Naive thymus-derived CD4-positive, alpha-beta T cell (primary cell): ENCODE measurements around the gene ENDOU. TPM values are rescaled to one million over a fixed set of nuclear protein-coding genes. Genes with fewer than 3 reads are reported as not detected.

Source experiments
- ATAC-seq: fragments of 150-1000 bp; cut with Tn5 transposase; 2 replicates; pipeline ENCODE4 v1.10.0; 2021; ENCODE audit warnings: mild to moderate bottlenecking, moderate library complexity
- CTCF ChIA-PET: fragments of 350-600 bp; sonication (Branson Sonifier 250); formaldehyde crosslinking; loops from one replicate; lab custom pipeline; 2021; ENCODE audit warnings: antibody characterized with exemption; lab: Charles Lee
- POLR2A ChIA-PET: fragments of 350-600 bp; sonication (Branson Sonifier 250); formaldehyde crosslinking; loops from one replicate; lab custom pipeline; 2021; ENCODE audit warnings: antibody characterized with exemption, inconsistent platforms; lab: Charles Lee
- DNase-seq, 9 donors: peaks; one replicate each; pipeline versions ENCODE4 v3.0.0 to v3.0.0-alpha.2; 2020 to 2022; ENCODE audit warnings: mixed read lengths in 1 of 9
- H3K27ac ChIP-seq: one replicate; pipeline ENCODE4 v1.7.0; 2013; ENCODE audit warnings: mild to moderate bottlenecking, low read depth, low read length, moderate library complexity
- H3K27me3 ChIP-seq, 2 donors: one replicate each; pipeline ENCODE4 v1.7.0; 2013; ENCODE audit warnings: low read length in 2 of 2, mild to moderate bottlenecking in 2 of 2, moderate library complexity in 2 of 2; ENCODE audit not compliant: control insufficient read depth in 2 of 2, insufficient read depth in 2 of 2
- H3K36me3 ChIP-seq, 3 experiments: 1 replicate in 2 of 3; 2 replicates in 1 of 3; pipeline ENCODE4 v1.7.0; 2013; ENCODE audit warnings: low read length in 3 of 3, mild to moderate bottlenecking in 3 of 3, moderate library complexity in 1 of 3; ENCODE audit not compliant: insufficient read depth in 3 of 3, control insufficient read depth in 2 of 3
- H3K4me1 ChIP-seq, 2 donors: one replicate each; pipeline ENCODE4 v1.7.0; 2013; ENCODE audit warnings: low read length in 2 of 2, mild to moderate bottlenecking in 2 of 2, moderate library complexity in 1 of 2; ENCODE audit not compliant: control insufficient read depth in 2 of 2, insufficient read depth in 2 of 2
- H3K4me3 ChIP-seq: 2 replicates; pipeline ENCODE4 v1.7.0; 2013; ENCODE audit warnings: mild to moderate bottlenecking, low read length
- H3K9me3 ChIP-seq, 3 experiments: 1 replicate in 2 of 3; 2 replicates in 1 of 3; pipeline ENCODE4 v1.7.0; 2013; ENCODE audit warnings: low read length in 3 of 3; ENCODE audit not compliant: control insufficient read depth in 2 of 3
- H3K27ac Mint-ChIP-seq, 9 donors: one replicate each; pipeline ENCODE4 v1.8.0; 2020 to 2022; ENCODE audit warnings: mixed read lengths in 9 of 9, mild to moderate bottlenecking in 8 of 9, moderate library complexity in 5 of 9, inconsistent platforms in 2 of 9
- H3K27me3 Mint-ChIP-seq, 5 donors: one replicate each; pipeline ENCODE4 v1.8.0; 2021 to 2022; ENCODE audit warnings: mixed read lengths in 5 of 5, mild to moderate bottlenecking in 1 of 5
- H3K36me3 Mint-ChIP-seq, 5 donors: one replicate each; pipeline ENCODE4 v1.8.0; 2020 to 2022; ENCODE audit warnings: mixed read lengths in 5 of 5, mild to moderate bottlenecking in 3 of 5, inconsistent platforms in 1 of 5
- H3K4me1 Mint-ChIP-seq, 7 donors: one replicate each; pipeline ENCODE4 v1.8.0; 2020 to 2022; ENCODE audit warnings: mixed read lengths in 7 of 7, mild to moderate bottlenecking in 3 of 7, inconsistent platforms in 1 of 7
- H3K4me3 Mint-ChIP-seq, 10 donors: one replicate each; pipeline ENCODE4 v1.8.0; 2020 to 2022; ENCODE audit warnings: mild to moderate bottlenecking in 10 of 10, mixed read lengths in 10 of 10, moderate library complexity in 6 of 10, inconsistent platforms in 2 of 10
- H3K9me3 Mint-ChIP-seq, 11 donors: one replicate each; pipeline ENCODE4 v1.8.0; 2020 to 2022; ENCODE audit warnings: mixed read lengths in 11 of 11, mild to moderate bottlenecking in 4 of 11, inconsistent platforms in 1 of 11, moderate library complexity in 1 of 11
- intact Hi-C, 2 donors: fragments of 100-400 bp; cut with micrococcal nuclease; formaldehyde crosslinking; loops; one replicate each; pipeline ENCODE4 v1.15.1; 2023
- polyA plus RNA-seq, 2 donors: library from polyadenylated mRNA; unstranded; fragments of 300-500 nt; fragmentation: Illumina TruSeq; gene quantifications; one replicate each; pipeline ENCODE4 v1.2.3, GENCODE V29; 2021
- total RNA-seq, 6 experiments: library from RNA in 5 of 6; stranded (reverse) in 5 of 6; gene quantifications; 1 replicate in 5 of 6; 2 replicates in 1 of 6; pipeline ENCODE4 v1.2.3 and lab custom pipeline; 2021 to 2026

The ENDOU gene
- total and polyA plus RNA-seq, 7 experiments from 2014 or later, result not detected

DNA sequence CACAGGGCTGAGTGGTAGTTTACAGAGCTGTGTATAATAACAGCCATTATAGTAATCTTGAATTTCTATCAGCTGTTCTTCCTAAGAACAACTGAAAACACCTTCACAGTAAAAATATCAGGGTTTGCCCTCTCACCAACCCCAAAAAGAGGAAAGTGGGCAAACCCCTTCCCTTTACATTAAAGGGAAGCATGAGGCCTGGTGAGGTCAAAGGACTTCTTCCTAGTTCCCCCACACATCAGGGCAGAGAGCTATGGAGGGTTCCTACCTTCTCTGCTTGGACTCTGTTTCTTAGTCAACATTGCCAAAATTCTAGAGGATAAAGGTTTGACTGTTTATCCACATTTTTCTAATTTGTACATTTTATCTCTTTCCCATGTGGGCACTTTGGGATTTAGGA, 15.0 kb downstream of the ENDOU start:
- Histone ChIP-seq H3K36me3 (peaks cover 0 to 3% (median 0%) of the 10 kb centered on the region in 3 experiments), H3K27me3 (no peaks in the 10 kb centered on the region), H3K4me1 (peaks cover 15 to 19% of the 10 kb centered on the region in 2 donors), H3K9me3 (no peaks in the 10 kb centered on the region), H3K27ac (no peak overlapping the region), H3K4me3 (no peak overlapping the region)
- peak overlapping the region in 1 of 9 donors; percentile 77 for H3K27ac Mint-ChIP-seq
- ATAC-seq (no peak), DNase-seq (no peak)
- H3K9me3 Mint-ChIP-seq, result no peaks in the 10 kb centered on the region
- peaks cover 0 to 4% (median 0%) of the 10 kb centered on the region in 5 donors for H3K36me3 Mint-ChIP-seq
- intact Hi-C loops, result loop anchor here in 1 of 2 donors (10.0 kb wide), 1 partner anchor 395 kb away; the partner anchor contains the start of gene SENP1
- peaks cover 31 to 43% (median 36%) of the 10 kb centered on the region in 7 donors for H3K4me1 Mint-ChIP-seq
- no peak overlapping the region for H3K4me3 Mint-ChIP-seq
- no peaks in the 10 kb centered on the region for H3K27me3 Mint-ChIP-seq
- POLR2A ChIA-PET, result interaction anchor here (0.5 to 1.6 kb wide), 4 partner anchors 24 to 175 kb away, joined by 3 to 5 read pairs (median 4); no protein-coding TSS in a partner anchor
- CTCF ChIA-PET, result interaction anchor here (1.4 to 7.1 kb wide), 4 partner anchors 32 to 130 kb away, joined by 4 to 67 read pairs (median 4); no protein-coding TSS in a partner anchor

GRCh38 chr12:47709671-47710070, 15.6 kb downstream of the ENDOU start:
- H3K36me3 Mint-ChIP-seq, result peaks cover 0 to 4% (median 0%) of the 10 kb centered on the region in 5 donors
- ChIA-PET POLR2A (interaction anchor here (0.7 to 1.6 kb wide), 3 partner anchors 23 to 131 kb away, joined by 3 to 5 read pairs (median 5); no protein-coding TSS in a partner anchor), CTCF (interaction anchor here (1.4 to 1.6 kb wide), 3 partner anchors 58 to 130 kb away, joined by 4 to 5 read pairs (median 4); no protein-coding TSS in a partner anchor)
- no peak for DNase-seq
- no peak overlapping the region for H3K4me3 ChIP-seq
- peak overlapping the region in 1 of 10 donors; percentile 25 for H3K4me3 Mint-ChIP-seq
- no peak overlapping the region for H3K27ac ChIP-seq
- H3K9me3 Mint-ChIP-seq, result peaks cover 0 to 1% (median 0%) of the 10 kb centered on the region in 11 donors
- ATAC-seq, result no peak
- peaks cover 0 to 3% (median 0%) of the 10 kb centered on the region in 3 experiments for H3K36me3 ChIP-seq
- peaks cover 32 to 47% (median 39%) of the 10 kb centered on the region in 7 donors for H3K4me1 Mint-ChIP-seq
- peak overlapping the region in 5 of 9 donors; percentile 70 to 96 (median 93) for H3K27ac Mint-ChIP-seq
- H3K4me1 ChIP-seq, result peaks cover 21% of the 10 kb centered on the region in 2 donors
- no peaks in the 10 kb centered on the region for H3K27me3 ChIP-seq
- no peaks in the 10 kb centered on the region for H3K9me3 ChIP-seq
- H3K27me3 Mint-ChIP-seq, result no peaks in the 10 kb centered on the region
- intact Hi-C loops, result loop anchor here (5.0 to 10.0 kb wide), 11 partner anchors 57 to 1982 kb away; partner anchors contain the start of genes SLC38A2 (in 2 of the 2), ARID2 (in 1 of the 2), CCDC184 (in 1 of the 2) and SENP1 (in 1 of the 2)

- Histone ChIP-seq H3K4me1 (peaks cover 21 to 22% of the 10 kb centered on the region in 2 donors), H3K36me3 (peaks cover 0 to 3% (median 0%) of the 10 kb centered on the region in 3 experiments), H3K9me3 (no peaks in the 10 kb centered on the region), H3K27ac (no peak overlapping the region), H3K27me3 (no peaks in the 10 kb centered on the region), H3K4me3 (no peak overlapping the region)
- H3K9me3 Mint-ChIP-seq, result peaks cover 0 to 1% (median 0%) of the 10 kb centered on the region in 11 donors
- ATAC-seq (no peak), DNase-seq (no peak)
- H3K36me3 Mint-ChIP-seq, result peaks cover 0 to 4% (median 0%) of the 10 kb centered on the region in 5 donors
- intact Hi-C loops, result loop anchor here (5.0 kb wide), 10 partner anchors 57 to 1982 kb away; partner anchors contain the start of genes SLC38A2 (in 2 of the 2), ARID2 (in 1 of the 2), CCDC184 (in 1 of the 2) and SLC38A1 (in 1 of the 2)
- H3K4me1 Mint-ChIP-seq, result peaks cover 34 to 50% (median 42%) of the 10 kb centered on the region in 7 donors
- H3K27me3 Mint-ChIP-seq, result no peaks in the 10 kb centered on the region
- peak overlapping the region in 4 of 10 donors; percentile 6 to 39 (median 26) for H3K4me3 Mint-ChIP-seq
- H3K27ac Mint-ChIP-seq, result peak overlapping the region; percentile 2 to 96 (median 72)
- CTCF ChIA-PET, result interaction anchor here (1.4 to 1.6 kb wide), 4 partner anchors 32 to 131 kb away, joined by 3 to 5 read pairs (median 4); no protein-coding TSS in a partner anchor
- POLR2A ChIA-PET, result interaction anchor here (0.8 to 1.6 kb wide), 2 partner anchors 23 to 131 kb away, joined by 5 read pairs; no protein-coding TSS in a partner anchor
Measured at GRCh38 chr12:47709237-47709636, 16.1 kb downstream of the ENDOU start.

- Histone ChIP-seq H3K27me3 (no peaks in the 10 kb centered on the region), H3K4me1 (peaks cover 21 to 27% of the 10 kb centered on the region in 2 donors), H3K9me3 (no peaks in the 10 kb centered on the region), H3K36me3 (peaks cover 0 to 3% (median 0%) of the 10 kb centered on the region in 3 experiments), H3K4me3 (no peak overlapping the region), H3K27ac (peak overlapping the region; percentile 85)
- ATAC-seq (no peak), DNase-seq (peak in 6 of 9 donors; percentile 29 to 54 (median 38))
- Mint-ChIP-seq H3K9me3 (peaks cover 0 to 1% (median 0%) of the 10 kb centered on the region in 11 donors), H3K36me3 (peaks cover 0 to 11% (median 8%) of the 10 kb centered on the region in 5 donors), H3K27ac (peak overlapping the region; percentile 79 to 96 (median 93)), H3K4me3 (peak overlapping the region; percentile 70 to 99 (median 76)), H3K27me3 (no peaks in the 10 kb centered on the region), H3K4me1 (peaks cover 44 to 62% (median 54%) of the 10 kb centered on the region in 7 donors)
- intact Hi-C loops, result loop anchor here (2.0 to 5.0 kb wide), 13 partner anchors 56 to 1981 kb away; partner anchors contain the start of genes ARID2 (in 2 of the 2), SLC38A2 (in 2 of the 2), CCDC184 (in 1 of the 2) and CCNT1 (in 1 of the 2)
- CTCF ChIA-PET, result interaction anchor here (0.6 to 1.4 kb wide), 12 partner anchors 8 to 1717 kb away, joined by 3 to 5 read pairs (median 3); no protein-coding TSS in a partner anchor
- POLR2A ChIA-PET, result interaction anchor here (0.6 to 1.6 kb wide), 6 partner anchors 8 to 1438 kb away, joined by 3 to 6 read pairs (median 4); partner anchors contain the start of genes ASB8, SLC38A1 and SLC48A1
Measured at GRCh38 chr12:47707905-47708543, 17.3 kb downstream of the ENDOU start.

DNA sequence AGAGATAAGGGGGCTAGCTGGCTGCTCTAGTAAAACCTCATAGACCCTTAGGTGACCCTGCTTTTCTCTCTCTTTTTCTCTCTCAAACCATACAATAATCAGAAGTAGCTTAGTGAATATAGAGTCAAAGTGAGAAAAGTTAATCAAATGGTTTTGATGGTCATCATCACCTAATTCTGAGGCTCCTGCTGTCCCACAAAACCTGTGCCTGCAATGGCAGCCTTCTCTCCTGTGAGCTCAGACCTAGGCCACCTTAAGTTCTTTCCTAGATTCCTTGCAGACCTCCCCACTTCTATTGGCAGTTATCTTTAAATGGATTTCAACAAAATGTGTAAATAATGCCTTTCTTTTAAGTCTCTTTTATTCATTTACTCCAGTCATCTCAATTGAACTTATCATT, 17.9 kb downstream of the ENDOU start:
- peak overlapping the region; percentile 79 to 96 (median 93) for H3K27ac Mint-ChIP-seq
- H3K27me3 Mint-ChIP-seq, result no peaks in the 10 kb centered on the region
- no peak for ATAC-seq
- no peaks in the 10 kb centered on the region for H3K27me3 ChIP-seq
- H3K4me3 Mint-ChIP-seq, result peak overlapping the region; percentile 70 to 99 (median 76)
- peaks cover 0 to 1% (median 0%) of the 10 kb centered on the region in 11 donors for H3K9me3 Mint-ChIP-seq
- H3K4me3 ChIP-seq, result no peak overlapping the region
- peaks cover 0 to 3% (median 0%) of the 10 kb centered on the region in 3 experiments for H3K36me3 ChIP-seq
- no peak for DNase-seq
- peaks cover 44 to 67% (median 60%) of the 10 kb centered on the region in 7 donors for H3K4me1 Mint-ChIP-seq
- H3K9me3 ChIP-seq, result no peaks in the 10 kb centered on the region
- POLR2A ChIA-PET, result interaction anchor here (0.6 to 1.6 kb wide), 9 partner anchors 9 to 1568 kb away, joined by 3 to 6 read pairs (median 3); partner anchors contain the start of genes ASB8, SLC38A1 and SLC48A1
- H3K4me1 ChIP-seq, result peaks cover 21 to 27% of the 10 kb centered on the region in 2 donors
- CTCF ChIA-PET, result interaction anchor here (0.6 to 1.4 kb wide), 12 partner anchors 8 to 1716 kb away, joined by 3 to 5 read pairs (median 3); no protein-coding TSS in a partner anchor
- intact Hi-C loops, result loop anchor here (2.0 to 5.0 kb wide), 13 partner anchors 55 to 1980 kb away; partner anchors contain the start of genes ARID2 (in 2 of the 2), SLC38A2 (in 2 of the 2), CCDC184 (in 1 of the 2) and CCNT1 (in 1 of the 2)
- peaks cover 0 to 10% (median 9%) of the 10 kb centered on the region in 5 donors for H3K36me3 Mint-ChIP-seq
- H3K27ac ChIP-seq, result peak overlapping the region; percentile 85
